ENCODE measurements around the gene DNAI1. TPM values are rescaled to one million over a fixed set of nuclear protein-coding genes. Genes with fewer than 3 reads are reported as not detected.

The DNAI1 gene
- total and polyA plus RNA-seq, 12 donors, result 0.06 to 1.4 (median 0.28) TPM; not detected in 7

DNA sequence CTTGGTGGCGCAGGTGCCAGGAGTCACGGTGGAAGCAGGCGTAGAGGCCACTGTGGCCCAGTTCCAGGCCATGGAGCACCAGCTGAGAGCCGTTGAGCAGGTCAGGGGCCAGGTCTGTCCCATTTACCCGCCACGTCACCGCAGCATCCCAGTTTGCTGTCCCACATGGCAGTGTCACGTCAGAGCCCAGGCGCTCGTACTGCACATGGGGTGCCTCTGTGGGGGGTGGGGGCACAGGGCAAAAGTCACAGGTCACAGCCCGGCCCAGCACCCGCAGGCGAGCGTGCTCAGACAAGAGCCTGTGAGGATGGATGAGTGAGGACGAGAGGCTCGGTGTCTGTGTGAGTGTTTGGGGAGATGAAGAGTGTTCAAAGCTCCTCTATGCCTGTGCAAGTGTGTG is 106.0 kb downstream of the DNAI1 start:
- Histone ChIP-seq H3K36me3 (replicated peaks in 1 of 2) (no peaks in the 10 kb centered on the region), H3K27me3 (no peaks in the 10 kb centered on the region), H3K4me3 (no peak overlapping the region), H3K9me3 (replicated peaks in 1 of 3) (no peaks in the 10 kb centered on the region), H3K4me1 (replicated peaks in 1 of 2) (peaks cover 11% of the 10 kb centered on the region in 2 donors), H3K27ac (no peak overlapping the region)
- TF ChIP-seq CTCF (IDR thresholded peaks at IDR 0.05), result no peak
- no peak for TF ChIP-seq POLR2A (IDR thresholded peaks at IDR 0.05)
- 79 to 97% (median 89%) methylated on average over 9 to 16 of the region's 16 CpGs for WGBS, 4 donors
- intact Hi-C loops (cut with DNase I), result no loop called here
- DNase-seq, result no peak

DNA sequence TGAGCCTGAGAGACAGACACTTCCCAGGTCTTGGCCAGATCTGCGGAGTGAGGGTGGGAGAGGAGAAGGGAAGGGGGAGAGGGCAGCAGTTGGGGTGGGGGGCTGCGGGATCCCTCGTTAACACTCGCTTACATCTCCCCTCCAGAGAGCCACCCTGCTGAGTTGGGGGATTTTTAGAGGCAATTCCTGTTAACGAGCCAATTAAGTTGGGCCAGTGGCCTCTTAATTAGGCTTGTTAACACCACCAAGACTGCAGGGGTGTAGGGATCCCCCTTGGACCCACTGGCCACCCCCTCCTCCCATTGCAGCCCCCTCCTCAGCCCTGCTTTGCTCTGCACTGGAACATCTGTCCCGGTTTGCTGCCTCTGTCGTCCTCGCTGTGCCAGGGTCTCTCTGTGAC is 107.3 kb downstream of the DNAI1 start:
- 69 to 80% (median 75%) methylated on average over 7 to 8 of the region's 8 CpGs for WGBS, 4 donors
- H3K27me3 ChIP-seq, result no peaks in the 10 kb centered on the region
- H3K9me3 ChIP-seq (replicated peaks in 1 of 3), result no peaks in the 10 kb centered on the region
- H3K27ac ChIP-seq, result no peak overlapping the region
- no peaks in the 10 kb centered on the region for H3K36me3 ChIP-seq (replicated peaks in 1 of 2)
- H3K4me3 ChIP-seq, result no peak overlapping the region
- TF ChIP-seq CTCF (IDR thresholded peaks at IDR 0.05), result no peak
- TF ChIP-seq POLR2A (IDR thresholded peaks at IDR 0.05), result no peak
- no peaks in the 10 kb centered on the region for H3K4me1 ChIP-seq (replicated peaks in 1 of 2)
- intact Hi-C loops (cut with DNase I), result no loop called here
- no peak for DNase-seq

DNA sequence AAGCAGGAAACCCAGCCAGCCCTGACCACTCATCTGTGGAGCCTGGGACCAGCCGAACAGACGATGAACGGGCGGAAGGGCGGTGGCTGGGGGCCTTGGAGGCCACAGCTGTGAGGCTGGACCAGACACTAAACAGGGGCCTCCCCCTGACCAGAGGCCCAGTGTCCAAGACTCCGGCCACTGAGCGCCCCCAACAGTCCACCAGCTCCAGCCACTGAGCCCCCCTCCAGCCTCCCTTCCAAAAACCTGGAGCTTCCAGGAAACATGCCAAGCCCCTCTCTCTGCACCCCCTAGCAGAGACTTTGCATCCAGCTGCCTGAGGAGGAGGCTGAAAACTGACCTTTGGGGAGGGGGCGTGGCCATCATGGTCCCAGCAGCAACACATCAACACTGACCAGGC is 107.7 kb downstream of the DNAI1 start:
- Histone ChIP-seq H3K9me3 (replicated peaks in 1 of 3) (no peaks in the 10 kb centered on the region), H3K27me3 (no peaks in the 10 kb centered on the region), H3K27ac (no peak overlapping the region), H3K4me3 (no peak overlapping the region), H3K36me3 (replicated peaks in 1 of 2) (no peaks in the 10 kb centered on the region), H3K4me1 (replicated peaks in 1 of 2) (no peaks in the 10 kb centered on the region)
- DNase-seq, result no peak
- intact Hi-C loops (cut with DNase I), result no loop called here
- 64 to 88% (median 79%) methylated on average over 5 to 8 of the region's 8 CpGs for whole genome bisulfite sequencing, 4 donors
- TF ChIP-seq POLR2A (IDR thresholded peaks at IDR 0.05) (no peak), CTCF (IDR thresholded peaks at IDR 0.05) (no peak)

GRCh38 chr9:34566972-34567371 is 108.4 kb downstream of the DNAI1 start:
- TF ChIP-seq CTCF (IDR thresholded peaks at IDR 0.05) (no peak), POLR2A (IDR thresholded peaks at IDR 0.05) (no peak)
- WGBS, 4 donors, result 67 to 78% (median 74%) methylated on average over 6 of the region's 6 CpGs
- no peaks in the 10 kb centered on the region for H3K27me3 ChIP-seq

More at GRCh38 chr9:34566972-34567371, 108.4 kb downstream of the DNAI1 start:
- no peaks in the 10 kb centered on the region for H3K4me1 ChIP-seq (replicated peaks in 1 of 2)
- H3K9me3 ChIP-seq (replicated peaks in 1 of 3), result no peaks in the 10 kb centered on the region
- no peak for DNase-seq
- H3K4me3 ChIP-seq, result no peak overlapping the region
- no peaks in the 10 kb centered on the region for H3K36me3 ChIP-seq (replicated peaks in 1 of 2)
- intact Hi-C loops (cut with DNase I), result no loop called here
- H3K27ac ChIP-seq, result no peak overlapping the region
